HG03432 (cell line): Measurements from ENCODE around the gene TSPAN31.

Experiments
- ATAC-seq: cut with Tn5 transposase; IDR thresholded peaks from one replicate; pipeline ENCODE4 v1.9.1; 2021; ENCODE audit warnings: mild to moderate bottlenecking, moderate library complexity; ENCODE audit not compliant: unreplicated experiment

The TSPAN31 gene

DNA sequence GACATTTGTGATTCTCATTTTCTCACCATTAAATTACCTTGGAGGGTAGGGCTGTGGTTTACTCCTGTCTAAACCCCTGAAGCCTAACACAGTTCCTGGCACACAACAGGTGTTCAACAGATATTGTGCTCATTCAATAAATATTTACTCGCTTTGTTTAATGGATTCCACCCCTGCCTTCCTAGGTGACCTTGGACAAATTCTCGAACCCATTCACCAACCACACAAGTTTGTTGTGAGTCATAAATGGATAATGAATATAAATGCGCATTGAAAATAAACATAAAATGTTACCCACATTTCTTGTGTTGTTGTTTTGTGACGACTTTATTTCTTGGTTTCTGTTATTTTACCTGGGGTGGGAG, 37.4 kb downstream of the TSPAN31 start:
- peak; percentile 2 for ATAC-seq

DNA sequence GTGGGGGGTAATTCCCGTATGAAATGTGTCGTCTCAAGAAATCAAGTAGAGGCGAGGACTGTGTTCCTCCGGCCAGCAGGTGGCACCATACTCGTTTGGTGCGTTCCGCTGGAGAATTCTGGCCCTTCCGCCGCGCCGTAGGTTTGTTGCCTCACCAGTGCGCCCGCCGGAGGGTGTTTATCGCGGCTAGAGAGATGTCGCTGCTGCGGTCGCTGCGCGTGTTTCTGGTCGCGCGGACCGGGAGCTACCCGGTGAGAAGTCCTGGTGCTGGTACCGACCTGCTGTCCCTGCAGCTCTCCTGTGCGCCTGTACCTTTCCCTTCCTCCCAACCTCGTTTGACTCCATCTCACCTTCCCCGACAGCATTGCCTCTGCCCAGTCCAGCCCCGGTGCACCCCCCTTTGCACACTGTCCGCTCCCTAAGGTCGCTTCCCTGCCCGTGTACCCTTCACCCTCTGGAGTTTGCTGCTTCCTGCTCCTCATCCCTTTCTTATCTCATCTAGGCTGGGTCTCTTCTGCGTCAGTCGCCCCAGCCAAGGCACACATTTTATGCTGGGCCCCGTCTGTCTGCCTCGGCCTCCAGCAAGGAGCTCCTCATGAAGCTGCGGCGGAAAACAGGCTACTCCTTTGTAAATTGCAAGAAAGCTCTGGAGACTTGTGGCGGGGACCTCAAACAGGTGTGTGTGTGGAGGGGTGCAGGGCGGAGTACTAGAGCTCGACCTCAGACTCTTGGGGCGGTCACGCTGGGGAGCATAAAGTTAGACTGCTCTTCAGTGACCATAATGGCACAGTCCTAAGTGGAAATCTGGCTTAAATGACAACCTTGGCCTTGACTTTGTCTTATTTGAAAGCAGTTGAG, 38.0 kb downstream of the TSPAN31 start, which contains the start of gene TSFM:
Gene TSFM (plus strand): TSS at position 180 of the 858 bp plus-strand sequence. CDS start 15 bp downstream, at position 195.
- peak; percentile 89 for ATAC-seq

- peak; percentile 7 for ATAC-seq
These were observed 38.6 kb downstream of the TSPAN31 start for GRCh38 chr12:57783466-57783801.

GRCh38 chr12:57783861-57784260, 39.0 kb downstream of the TSPAN31 start:
- ATAC-seq, result no peak

DNA sequence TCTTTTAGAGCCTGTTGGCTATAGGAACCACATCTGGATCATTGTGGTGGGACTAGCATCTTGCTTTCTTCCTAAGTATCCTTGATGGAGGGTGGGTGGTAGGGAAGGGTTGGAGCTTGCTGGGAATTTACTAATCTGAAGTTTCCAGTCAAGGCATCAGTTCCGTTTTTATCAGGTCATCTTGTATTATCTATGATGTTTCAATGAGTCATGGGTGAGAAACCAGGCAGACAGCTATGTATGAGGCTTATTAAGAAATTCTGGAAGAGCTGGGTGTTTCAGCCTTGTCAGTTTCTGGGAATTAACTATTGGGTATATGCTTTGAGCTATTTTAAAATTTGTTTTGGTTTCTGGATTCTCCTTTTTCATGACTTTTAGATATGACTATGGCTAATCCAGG, 49.1 kb downstream of the TSPAN31 start:
- no peak for ATAC-seq

DNA sequence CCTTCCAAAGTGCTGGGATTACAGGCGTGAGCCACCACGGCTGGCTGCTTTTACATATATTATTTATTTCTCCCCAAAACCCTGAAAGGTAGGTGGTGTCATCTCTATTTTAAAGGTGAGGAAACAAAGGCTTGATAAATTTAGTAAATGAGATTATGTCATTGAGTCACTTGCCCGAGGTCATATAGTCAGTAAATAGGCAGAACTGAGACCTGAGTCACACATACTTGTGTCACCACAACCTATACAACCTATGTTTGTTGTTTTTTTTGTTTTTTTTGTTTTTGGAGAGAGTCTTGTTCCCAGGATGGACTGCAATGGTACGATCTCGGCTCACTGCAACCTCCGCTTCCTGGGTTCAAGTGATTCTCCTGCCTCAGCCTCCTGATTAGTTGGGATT, 50.5 kb downstream of the TSPAN31 start:
- no peak for ATAC-seq

GRCh38 chr12:57796996-57797395, 52.2 kb downstream of the TSPAN31 start:
- ATAC-seq, result no peak

DNA sequence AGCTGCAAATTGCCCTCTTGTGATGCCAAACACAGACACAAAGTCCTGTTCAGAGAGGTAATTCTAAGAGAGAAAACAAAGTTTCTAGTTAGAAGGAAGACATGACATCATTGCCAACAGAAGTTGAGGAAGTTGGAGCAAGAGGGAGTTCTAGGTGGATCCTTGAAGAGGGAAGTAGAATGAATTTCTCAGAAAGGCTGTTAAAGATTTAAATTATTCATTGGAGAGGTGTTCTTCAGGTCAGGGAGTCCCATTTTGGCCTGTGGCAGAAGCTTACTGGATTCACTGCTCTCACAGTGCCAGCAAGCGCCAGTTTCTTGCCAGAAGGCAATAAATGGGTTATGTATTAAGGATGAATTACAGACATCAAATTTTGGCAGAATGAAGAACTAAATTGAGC, 53.1 kb downstream of the TSPAN31 start:
- no peak for ATAC-seq
